Suppressor macrophage (primary cell): Measurements from ENCODE around the gene ECM1.

Source experiments
- DNase-seq, 4 experiments: peaks; one replicate each; pipeline ENCODE4 v3.0.0-alpha.2; 2020 to 2022

The ECM1 gene

DNA sequence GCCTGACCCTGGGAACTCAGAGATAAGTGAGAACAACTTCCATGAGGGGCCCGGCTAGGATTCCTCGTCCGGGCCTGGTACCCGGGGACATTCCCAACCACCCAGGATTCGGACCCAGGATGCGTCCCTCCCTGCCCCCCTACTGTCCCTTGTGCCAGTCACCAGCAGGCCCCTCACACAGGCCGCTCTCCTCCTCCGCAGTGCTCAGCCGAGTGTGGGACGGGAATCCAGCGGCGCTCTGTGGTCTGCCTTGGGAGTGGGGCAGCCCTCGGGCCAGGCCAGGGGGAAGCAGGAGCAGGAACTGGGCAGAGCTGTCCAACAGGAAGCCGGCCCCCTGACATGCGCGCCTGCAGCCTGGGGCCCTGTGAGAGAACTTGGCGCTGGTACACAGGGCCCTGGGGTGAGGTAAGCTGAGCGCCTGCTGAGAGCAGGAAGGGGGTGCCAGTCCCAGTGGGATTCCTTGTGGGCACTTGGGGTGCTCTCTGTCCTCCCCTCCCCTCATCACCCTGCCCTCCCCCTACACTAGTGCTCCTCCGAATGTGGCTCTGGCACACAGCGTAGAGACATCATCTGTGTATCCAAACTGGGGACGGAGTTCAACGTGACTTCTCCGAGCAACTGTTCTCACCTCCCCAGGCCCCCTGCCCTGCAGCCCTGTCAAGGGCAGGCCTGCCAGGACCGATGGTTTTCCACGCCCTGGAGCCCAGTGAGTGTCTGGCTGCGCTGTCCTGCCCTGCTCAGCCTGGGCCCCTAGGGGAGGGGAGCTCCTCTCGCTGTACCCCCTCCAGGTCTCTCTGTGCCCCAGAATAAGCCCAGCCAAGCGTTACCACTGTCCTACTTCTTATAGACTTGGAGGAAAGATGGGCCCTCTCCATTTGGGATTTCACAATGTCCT is 51.1 kb downstream of the ECM1 start:
- DNase-seq: peak; percentile 50 to 82 (median 68)

DNA sequence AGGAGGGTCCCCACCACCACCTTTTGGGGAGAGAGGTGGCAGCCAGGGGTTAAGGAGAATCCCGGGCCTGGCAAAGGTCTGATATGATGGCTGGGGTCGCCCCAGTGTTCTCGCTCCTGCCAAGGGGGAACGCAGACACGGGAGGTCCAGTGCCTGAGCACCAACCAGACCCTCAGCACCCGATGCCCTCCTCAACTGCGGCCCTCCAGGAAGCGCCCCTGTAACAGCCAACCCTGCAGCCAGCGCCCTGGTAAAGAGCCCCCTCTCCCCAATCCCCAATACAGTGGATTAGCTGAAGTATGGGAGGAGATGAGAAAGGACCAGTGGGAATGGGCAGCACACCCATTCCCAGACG is 51.7 kb downstream of the ECM1 start:
- DNase-seq: no peak

GRCh38 chr1:150560011-150560438 is 52.1 kb downstream of the ECM1 start:
- peak; percentile 74 to 87 (median 80) for DNase-seq

- peak; percentile 87 to 93 (median 90) for DNase-seq
Observed at GRCh38 chr1:150560576-150561253, 52.8 kb downstream of the ECM1 start.

DNA sequence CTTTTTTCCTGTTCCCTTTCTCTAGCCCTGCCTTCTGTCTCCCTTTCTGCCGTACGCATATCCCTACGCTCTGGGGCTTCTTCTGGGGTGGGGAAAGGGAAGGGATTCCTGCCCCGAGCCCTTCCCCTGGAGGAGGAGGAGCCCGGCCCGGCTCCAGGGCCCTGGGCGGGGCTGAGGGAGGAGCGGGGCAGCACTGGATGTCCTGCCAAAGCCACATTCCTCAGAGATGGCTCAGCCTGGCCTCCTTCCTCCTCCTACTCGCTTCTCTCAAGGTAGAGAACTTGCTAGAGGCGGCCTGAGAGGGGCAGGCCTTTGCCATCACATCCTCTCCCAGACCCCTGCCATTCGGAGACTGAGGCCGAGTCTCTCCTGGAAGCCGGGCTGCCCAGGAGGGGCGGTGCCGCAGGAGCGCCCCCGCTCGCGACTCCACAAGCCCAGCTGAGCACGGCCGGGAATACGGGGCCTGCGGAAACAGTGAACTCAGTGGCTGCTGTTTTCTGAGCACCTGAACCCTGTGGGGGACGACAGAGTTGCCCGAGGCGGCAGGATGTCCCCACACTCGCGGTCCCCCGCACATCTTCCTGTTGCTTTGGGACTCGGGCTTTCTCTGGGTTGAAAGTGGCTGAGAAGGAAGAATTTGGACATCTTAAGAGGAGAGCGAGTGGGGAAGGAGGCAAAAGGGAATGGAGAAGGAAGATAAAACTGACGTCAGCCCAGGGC is 53.5 kb downstream of the ECM1 start:
- DNase-seq: peak; percentile 92 to 96 (median 94)

- peak; percentile 66 to 86 (median 76) for DNase-seq
Observed at GRCh38 chr1:150561974-150562445, 54.1 kb downstream of the ECM1 start.

- no peak for DNase-seq
Observed at GRCh38 chr1:150562446-150563339, 54.8 kb downstream of the ECM1 start.
